Mucosa of gallbladder (tissue), 1 donor: ENCODE data around the gene ARID1B. TPM values are rescaled to one million over a fixed set of nuclear protein-coding genes. Genes with fewer than 3 reads are reported as not detected.
A peak's percentile ranks its signal among the peaks of the same experiment; 100 is the strongest.

Source experiments
- DNase-seq: peaks from one replicate; pipeline ENCODE4 v3.0.0-alpha.2; 2020; ENCODE audit warnings: low spot score
- total RNA-seq: library from RNA; stranded (reverse); gene quantifications from one replicate; pipeline ENCODE4 v1.2.1, GENCODE V29; 2021
- donor health status: DM: no; HTN: no; CAD: no.

ARID1B gene
- total RNA-seq, 1 donor from 2014 or later: 101 TPM

- DNase-seq: no peak
Measured at GRCh38 chr6:156989159-156989806, 212.1 kb downstream of the ARID1B start.

GRCh38 chr6:156992020-156992804, 215.0 kb downstream of the ARID1B start:
- no peak for DNase-seq

GRCh38 chr6:156993713-156994112, 216.5 kb downstream of the ARID1B start:
- DNase-seq: no peak

GRCh38 chr6:156994215-156995076, 217.3 kb downstream of the ARID1B start:
- no peak for DNase-seq

GRCh38 chr6:156995502-156995901, 218.3 kb downstream of the ARID1B start:
- no peak for DNase-seq

- no peak for DNase-seq
Measured at GRCh38 chr6:156996265-156996664, 219.1 kb downstream of the ARID1B start.

- DNase-seq: no peak
Measured at GRCh38 chr6:156998794-156999330, 221.7 kb downstream of the ARID1B start.

GRCh38 chr6:156999762-157000161, 222.6 kb downstream of the ARID1B start:
- DNase-seq: no peak

- no peak for DNase-seq
Measured at GRCh38 chr6:157001716-157002115, 224.5 kb downstream of the ARID1B start.

GRCh38 chr6:157002774-157003173, 225.6 kb downstream of the ARID1B start:
- DNase-seq: no peak

GRCh38 chr6:157005940-157006339, 228.8 kb downstream of the ARID1B start:
- DNase-seq: no peak

- no peak for DNase-seq
Measured at GRCh38 chr6:157008568-157008967, 231.4 kb downstream of the ARID1B start.

GRCh38 chr6:157012355-157012754, 235.2 kb downstream of the ARID1B start:
- no peak for DNase-seq

- no peak for DNase-seq
Measured at GRCh38 chr6:157013649-157014304, 236.6 kb downstream of the ARID1B start.

- no peak for DNase-seq
Measured at GRCh38 chr6:157014871-157015270, 237.7 kb downstream of the ARID1B start.

- DNase-seq: no peak
Measured at GRCh38 chr6:157017022-157017421, 239.8 kb downstream of the ARID1B start.

- DNase-seq: no peak
Measured at GRCh38 chr6:157017861-157018260, 240.7 kb downstream of the ARID1B start.

GRCh38 chr6:157019115-157019641, 242.0 kb downstream of the ARID1B start:
- DNase-seq: no peak

GRCh38 chr6:157019733-157020132, 242.6 kb downstream of the ARID1B start:
- DNase-seq: no peak

- no peak for DNase-seq
Measured at GRCh38 chr6:157020398-157020797, 243.2 kb downstream of the ARID1B start.

GRCh38 chr6:157020881-157021343, 243.7 kb downstream of the ARID1B start:
- DNase-seq: peak; percentile 41
